HepG2 (cell line): ENCODE data around the gene PGGT1B. TPM values are rescaled to one million over a fixed set of nuclear protein-coding genes. Genes with fewer than 3 reads are reported as not detected.
A peak's percentile ranks its signal among the peaks of the same experiment; 100 is the strongest.

Experiments used
- HOXA9 ChIP-seq: sonication (generic); formaldehyde crosslinking; IDR thresholded peaks from 2 replicates; pipeline ENCODE4 v1.8.1; 2022; ENCODE audit warnings: missing genetic modification reagents, mild to moderate bottlenecking, moderate library complexity, borderline replicate concordance
- NCOA5 ChIP-seq: sonication (generic); formaldehyde crosslinking; IDR thresholded peaks from 2 replicates; pipeline ENCODE4 v1.4.0; 2020; ENCODE audit warnings: missing genetic modification reagents
- PHF8 ChIP-seq: sonication (generic); formaldehyde crosslinking; IDR thresholded peaks from 2 replicates; pipeline ENCODE4 v1.5.0; 2020; ENCODE audit warnings: missing genetic modification reagents
- PRMT3 ChIP-seq: sonication (generic); formaldehyde crosslinking; IDR thresholded peaks from 2 replicates; pipeline ENCODE4 v1.8.1; 2022; ENCODE audit warnings: low read depth, mild to moderate bottlenecking, moderate library complexity, missing genetic modification reagents, borderline replicate concordance
- SALL1 ChIP-seq: sonication (generic); formaldehyde crosslinking; IDR thresholded peaks from 2 replicates; pipeline ENCODE4 v1.8.0; 2022; ENCODE audit warnings: mild to moderate bottlenecking, missing genetic modification reagents
- SMC3 ChIP-seq: IDR thresholded peaks from 2 replicates; pipeline ENCODE4 v1.6.1; 2011; ENCODE audit warnings: low read length, improper control_type of control experiment
- SYNCRIP ChIP-seq: fragments of 200-400 bp; formaldehyde crosslinking; IDR thresholded peaks from 2 replicates; pipeline ENCODE4 v1.6.1; 2018; ENCODE audit warnings: mild to moderate bottlenecking, low read depth, low read length; ENCODE audit not compliant: insufficient read depth
- ZIK1 ChIP-seq: sonication (generic); formaldehyde crosslinking; IDR thresholded peaks from 2 replicates; pipeline ENCODE4 v1.5.0; 2020; ENCODE audit warnings: mild to moderate bottlenecking, low read depth, missing genetic modification reagents, borderline replicate concordance
- ZNF230 ChIP-seq: sonication (generic); formaldehyde crosslinking; IDR thresholded peaks from 2 replicates; pipeline ENCODE4 v1.4.0; 2020; ENCODE audit warnings: mild to moderate bottlenecking, missing genetic modification reagents
- ZNF468 ChIP-seq: sonication (generic); formaldehyde crosslinking; IDR thresholded peaks from 2 replicates; pipeline ENCODE4 v1.8.0; 2022; ENCODE audit warnings: mild to moderate bottlenecking, moderate library complexity, missing genetic modification reagents
- ZNF547 ChIP-seq: sonication (generic); formaldehyde crosslinking; IDR thresholded peaks from 2 replicates; pipeline ENCODE4 v1.5.1; 2020; ENCODE audit warnings: mild to moderate bottlenecking, missing genetic modification reagents
- ZZZ3 ChIP-seq: sonication (generic); formaldehyde crosslinking; IDR thresholded peaks from 2 replicates; pipeline ENCODE4 v1.4.0; 2020; ENCODE audit warnings: missing genetic modification reagents, mild to moderate bottlenecking, borderline replicate concordance
- polyA plus RNA-seq, 8 experiments: library from polyadenylated mRNA; depleted of rRNA in 3 of 8; stranded (reverse) in 7 of 8; unstranded in 1 of 8; fragments of >200 nt; fragmentation: Illumina TruSeq in 4 of 8; extraction: Trizol in 4 of 8; gene quantifications; 2 replicates each; pipeline versions ENCODE4 v1.2.1 to v1.2.3, GENCODE V29; 2011 to 2016; ENCODE audit warnings: low read depth in 4 of 8, missing spikeins in 1 of 8, mixed read lengths in 1 of 8; ENCODE audit not compliant: insufficient read depth in 1 of 8
- total RNA-seq, 5 experiments: library from RNA; depleted of rRNA; stranded (reverse); fragments of >200 nt; fragmentation: Illumina TruSeq; extraction: Trizol; gene quantifications; 2 replicates each; pipeline ENCODE4 v1.2.3, GENCODE V29; 2016; ENCODE audit warnings: low read depth in 1 of 5
- TF ChIP-seq, protein P1 (sequence below), 2 experiments: fragments of 450-650 bp in 1 of 2; sonication (generic) in 1 of 2; formaldehyde crosslinking in 1 of 2; IDR thresholded peaks; 2 replicates each; pipeline versions ENCODE4 v1.6.1 to v1.8.0; 2016 to 2022; ENCODE audit warnings: antibody characterized with exemption in 1 of 2, mild to moderate bottlenecking in 1 of 2, missing genetic modification reagents in 1 of 2
- TF ChIP-seq, protein P2 (sequence below): sonication (generic); formaldehyde crosslinking; IDR thresholded peaks from 2 replicates; pipeline ENCODE4 v1.4.0; 2020; ENCODE audit warnings: missing genetic modification reagents
- TF ChIP-seq, protein P3 (sequence below): sonication (generic); formaldehyde crosslinking; IDR thresholded peaks from 2 replicates; pipeline ENCODE4 v1.5.1; 2020; ENCODE audit warnings: missing genetic modification reagents, mild to moderate bottlenecking, borderline replicate concordance
- TF ChIP-seq, protein P4 (sequence below): sonication (generic); formaldehyde crosslinking; IDR thresholded peaks from 2 replicates; pipeline ENCODE4 v1.5.0; 2020; ENCODE audit warnings: missing genetic modification reagents

The PGGT1B gene
- total and polyA plus RNA-seq, 2 of the 13 experiments (the other 11 are each of a cell fraction or from before 2014, with no cell fraction given) = 2.4 to 42.7 TPM

DNA sequence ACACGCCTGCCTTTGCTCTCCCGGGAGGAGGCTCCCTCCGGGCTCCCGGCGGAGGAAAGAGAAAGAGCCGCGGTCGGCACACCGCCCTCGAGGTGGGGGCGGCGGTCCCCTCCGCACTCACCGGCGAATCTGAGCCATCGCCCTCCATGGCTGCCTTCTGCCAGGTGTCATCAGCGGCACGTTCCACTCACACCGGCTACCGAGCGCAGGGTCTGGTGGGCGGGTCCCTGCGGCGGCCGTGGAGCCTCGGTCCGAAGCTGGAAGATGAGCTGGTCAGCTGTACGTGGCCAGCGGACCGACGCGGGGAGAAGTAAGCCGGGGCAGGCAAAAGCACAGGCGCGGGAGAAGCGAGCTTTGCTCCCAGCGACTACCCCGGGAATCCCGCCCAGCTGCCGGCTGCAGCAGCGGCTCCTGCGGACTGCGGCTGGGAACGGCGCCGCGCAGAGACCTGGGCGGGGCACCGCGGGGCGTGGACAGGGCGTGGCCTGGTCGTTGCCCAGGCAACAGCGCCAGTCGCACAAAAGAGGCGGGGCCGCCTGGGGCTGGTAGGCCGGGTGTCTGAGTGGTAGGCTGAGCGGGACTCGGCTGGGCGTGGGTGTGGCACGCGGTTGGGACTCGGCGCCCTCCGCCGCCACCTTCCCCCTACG lies 93.1 kb downstream of the PGGT1B start, which contains the start of gene TRIM36 (continued):
- TF ChIP-seq, protein P1, sequence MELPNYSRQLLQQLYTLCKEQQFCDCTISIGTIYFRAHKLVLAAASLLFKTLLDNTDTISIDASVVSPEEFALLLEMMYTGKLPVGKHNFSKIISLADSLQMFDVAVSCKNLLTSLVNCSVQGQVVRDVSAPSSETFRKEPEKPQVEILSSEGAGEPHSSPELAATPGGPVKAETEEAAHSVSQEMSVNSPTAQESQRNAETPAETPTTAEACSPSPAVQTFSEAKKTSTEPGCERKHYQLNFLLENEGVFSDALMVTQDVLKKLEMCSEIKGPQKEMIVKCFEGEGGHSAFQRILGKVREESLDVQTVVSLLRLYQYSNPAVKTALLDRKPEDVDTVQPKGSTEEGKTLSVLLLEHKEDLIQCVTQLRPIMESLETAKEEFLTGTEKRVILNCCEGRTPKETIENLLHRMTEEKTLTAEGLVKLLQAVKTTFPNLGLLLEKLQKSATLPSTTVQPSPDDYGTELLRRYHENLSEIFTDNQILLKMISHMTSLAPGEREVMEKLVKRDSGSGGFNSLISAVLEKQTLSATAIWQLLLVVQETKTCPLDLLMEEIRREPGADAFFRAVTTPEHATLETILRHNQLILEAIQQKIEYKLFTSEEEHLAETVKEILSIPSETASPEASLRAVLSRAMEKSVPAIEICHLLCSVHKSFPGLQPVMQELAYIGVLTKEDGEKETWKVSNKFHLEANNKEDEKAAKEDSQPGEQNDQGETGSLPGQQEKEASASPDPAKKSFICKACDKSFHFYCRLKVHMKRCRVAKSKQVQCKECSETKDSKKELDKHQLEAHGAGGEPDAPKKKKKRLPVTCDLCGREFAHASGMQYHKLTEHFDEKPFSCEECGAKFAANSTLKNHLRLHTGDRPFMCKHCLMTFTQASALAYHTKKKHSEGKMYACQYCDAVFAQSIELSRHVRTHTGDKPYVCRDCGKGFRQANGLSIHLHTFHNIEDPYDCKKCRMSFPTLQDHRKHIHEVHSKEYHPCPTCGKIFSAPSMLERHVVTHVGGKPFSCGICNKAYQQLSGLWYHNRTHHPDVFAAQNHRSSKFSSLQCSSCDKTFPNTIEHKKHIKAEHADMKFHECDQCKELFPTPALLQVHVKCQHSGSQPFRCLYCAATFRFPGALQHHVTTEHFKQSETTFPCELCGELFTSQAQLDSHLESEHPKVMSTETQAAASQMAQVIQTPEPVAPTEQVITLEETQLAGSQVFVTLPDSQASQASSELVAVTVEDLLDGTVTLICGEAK (IDR thresholded peaks at IDR 0.05) = no peak
- TF ChIP-seq, protein P1 (CRISPR knock-in tag; IDR thresholded peaks at IDR 0.05) = peak; percentile 84; the same call in 1 of the 2 replicates
- TF ChIP-seq SALL1 (CRISPR knock-in tag) = peak; percentile 52; the same call in 1 of the 2 replicates
- TF ChIP-seq ZNF230 = peak; percentile 69; the same call in 1 of the 2 replicates
- no peak for TF ChIP-seq NCOA5 (CRISPR knock-in tag)
- TF ChIP-seq, protein P2, sequence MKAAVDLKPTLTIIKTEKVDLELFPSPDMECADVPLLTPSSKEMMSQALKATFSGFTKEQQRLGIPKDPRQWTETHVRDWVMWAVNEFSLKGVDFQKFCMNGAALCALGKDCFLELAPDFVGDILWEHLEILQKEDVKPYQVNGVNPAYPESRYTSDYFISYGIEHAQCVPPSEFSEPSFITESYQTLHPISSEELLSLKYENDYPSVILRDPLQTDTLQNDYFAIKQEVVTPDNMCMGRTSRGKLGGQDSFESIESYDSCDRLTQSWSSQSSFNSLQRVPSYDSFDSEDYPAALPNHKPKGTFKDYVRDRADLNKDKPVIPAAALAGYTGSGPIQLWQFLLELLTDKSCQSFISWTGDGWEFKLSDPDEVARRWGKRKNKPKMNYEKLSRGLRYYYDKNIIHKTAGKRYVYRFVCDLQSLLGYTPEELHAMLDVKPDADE = no peak
- TF ChIP-seq PHF8 (CRISPR knock-in tag) = peak; percentile 61
- TF ChIP-seq ZNF547 (CRISPR knock-in tag) = 0 out of 2 replicates have a peak, but pooled peaks have one; percentile 43
- TF ChIP-seq ZIK1 (CRISPR knock-in tag) = no peak
- TF ChIP-seq ZZZ3 (CRISPR knock-in tag) = no peak
- TF ChIP-seq, protein P3, sequence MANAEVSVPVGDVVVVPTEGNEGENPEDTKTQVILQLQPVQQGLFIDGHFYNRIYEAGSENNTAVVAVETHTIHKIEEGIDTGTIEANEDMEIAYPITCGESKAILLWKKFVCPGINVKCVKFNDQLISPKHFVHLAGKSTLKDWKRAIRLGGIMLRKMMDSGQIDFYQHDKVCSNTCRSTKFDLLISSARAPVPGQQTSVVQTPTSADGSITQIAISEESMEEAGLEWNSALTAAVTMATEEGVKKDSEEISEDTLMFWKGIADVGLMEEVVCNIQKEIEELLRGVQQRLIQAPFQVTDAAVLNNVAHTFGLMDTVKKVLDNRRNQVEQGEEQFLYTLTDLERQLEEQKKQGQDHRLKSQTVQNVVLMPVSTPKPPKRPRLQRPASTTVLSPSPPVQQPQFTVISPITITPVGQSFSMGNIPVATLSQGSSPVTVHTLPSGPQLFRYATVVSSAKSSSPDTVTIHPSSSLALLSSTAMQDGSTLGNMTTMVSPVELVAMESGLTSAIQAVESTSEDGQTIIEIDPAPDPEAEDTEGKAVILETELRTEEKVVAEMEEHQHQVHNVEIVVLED = 0 out of 2 replicates have a peak, but pooled peaks have one; percentile 55
- TF ChIP-seq, protein P4, sequence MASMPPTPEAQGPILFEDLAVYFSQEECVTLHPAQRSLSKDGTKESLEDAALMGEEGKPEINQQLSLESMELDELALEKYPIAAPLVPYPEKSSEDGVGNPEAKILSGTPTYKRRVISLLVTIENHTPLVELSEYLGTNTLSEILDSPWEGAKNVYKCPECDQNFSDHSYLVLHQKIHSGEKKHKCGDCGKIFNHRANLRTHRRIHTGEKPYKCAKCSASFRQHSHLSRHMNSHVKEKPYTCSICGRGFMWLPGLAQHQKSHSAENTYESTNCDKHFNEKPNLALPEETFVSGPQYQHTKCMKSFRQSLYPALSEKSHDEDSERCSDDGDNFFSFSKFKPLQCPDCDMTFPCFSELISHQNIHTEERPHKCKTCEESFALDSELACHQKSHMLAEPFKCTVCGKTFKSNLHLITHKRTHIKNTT (CRISPR knock-in tag) = no peak
- TF ChIP-seq PRMT3 (CRISPR knock-in tag) = no peak
- TF ChIP-seq SYNCRIP = no peak
- no peak for TF ChIP-seq ZNF468
- TF ChIP-seq HOXA9 (CRISPR knock-in tag) = no peak
- no peak for TF ChIP-seq SMC3
